NCI-H1105 treated with DMSO at 0.1 percent for 48 hours (cell line): ENCODE results near the gene KLHL5.
A peak's percentile ranks its signal among the peaks of the same experiment; 100 is the strongest.
"Not testable (repeated sequence)": the region's sequence is repeated elsewhere in the genome, so short reads cannot be mapped to it uniquely, and the experiment has no call there.

ENCODE experiments used
- DNase-seq: peaks from one replicate; lab custom pipeline; 2025; lab: John Stamatoyannopoulos, UW

The KLHL5 gene

DNA sequence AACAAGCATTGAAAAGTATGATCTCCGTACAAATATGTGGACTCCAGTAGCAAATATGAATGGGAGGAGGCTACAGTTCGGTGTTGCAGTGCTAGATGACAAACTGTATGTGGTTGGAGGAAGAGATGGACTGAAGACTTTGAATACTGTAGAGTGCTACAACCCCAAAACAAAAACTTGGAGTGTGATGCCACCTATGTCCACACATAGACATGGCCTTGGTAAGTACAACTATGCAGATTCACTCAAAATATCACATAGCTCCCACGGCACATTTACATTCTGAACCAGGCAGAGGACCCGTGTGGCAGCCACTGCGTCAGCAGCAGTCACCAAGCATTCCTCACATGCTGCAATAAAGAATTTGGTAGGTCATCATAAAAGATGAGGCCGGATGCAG, 41.3 kb downstream of the KLHL5 start:
- no peak for DNase-seq

DNA sequence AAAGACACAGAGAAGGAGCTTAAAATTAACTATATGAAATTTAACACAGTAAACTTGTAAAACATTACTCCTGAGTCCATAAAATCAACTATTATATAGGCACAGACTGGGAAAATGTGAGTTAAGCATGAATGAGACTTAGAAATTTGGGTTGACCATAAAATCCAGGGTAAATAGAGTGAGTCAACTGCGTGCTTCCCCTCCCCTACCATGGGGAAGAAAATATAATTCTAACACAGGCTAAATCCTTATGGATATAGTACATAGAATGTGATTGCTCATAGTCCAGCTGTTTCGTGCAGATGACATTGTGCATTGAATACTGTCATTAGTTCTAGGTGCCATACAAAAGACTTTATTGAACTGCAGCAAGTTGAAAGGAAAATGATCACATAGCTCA, 42.2 kb downstream of the KLHL5 start:
- no peak for DNase-seq

DNA sequence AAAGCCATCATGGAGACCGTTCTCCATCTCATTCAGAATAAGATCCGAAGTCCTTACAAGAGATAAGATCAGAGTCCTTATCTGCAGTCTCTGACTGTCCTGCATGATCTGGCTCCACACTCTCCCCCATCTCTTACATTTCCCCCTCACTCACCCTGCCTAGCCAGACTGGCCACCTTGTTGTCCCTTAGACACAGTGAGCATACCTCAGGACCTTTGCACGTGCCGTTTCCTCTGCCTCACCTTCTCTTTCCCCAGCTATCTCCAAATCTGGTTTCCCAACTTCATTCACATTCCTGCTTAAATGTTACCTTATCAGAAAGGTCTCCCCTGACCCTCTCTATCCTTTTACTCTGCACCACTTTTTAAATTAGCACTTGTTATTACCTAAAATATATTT, 44.0 kb downstream of the KLHL5 start:
- DNase-seq = no peak

DNA sequence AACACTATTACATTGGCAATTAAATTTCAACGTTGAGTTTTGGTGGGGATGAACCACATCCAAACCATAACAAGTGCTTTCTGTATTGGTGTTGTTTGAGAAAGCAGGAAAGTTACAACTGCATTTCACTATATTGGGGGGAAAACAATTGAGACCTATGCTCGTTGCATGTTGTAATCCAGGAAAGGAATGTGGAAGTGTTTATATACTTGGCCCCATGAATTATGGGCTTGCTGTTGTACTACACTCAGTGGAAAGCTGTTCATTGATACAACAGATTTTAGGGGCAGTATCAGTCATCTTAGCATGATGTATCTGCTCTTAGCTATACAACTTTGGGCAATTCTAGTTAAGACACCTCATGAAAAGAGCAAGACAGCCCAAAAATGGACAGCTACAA, 52.4 kb downstream of the KLHL5 start:
- no peak for DNase-seq

DNA sequence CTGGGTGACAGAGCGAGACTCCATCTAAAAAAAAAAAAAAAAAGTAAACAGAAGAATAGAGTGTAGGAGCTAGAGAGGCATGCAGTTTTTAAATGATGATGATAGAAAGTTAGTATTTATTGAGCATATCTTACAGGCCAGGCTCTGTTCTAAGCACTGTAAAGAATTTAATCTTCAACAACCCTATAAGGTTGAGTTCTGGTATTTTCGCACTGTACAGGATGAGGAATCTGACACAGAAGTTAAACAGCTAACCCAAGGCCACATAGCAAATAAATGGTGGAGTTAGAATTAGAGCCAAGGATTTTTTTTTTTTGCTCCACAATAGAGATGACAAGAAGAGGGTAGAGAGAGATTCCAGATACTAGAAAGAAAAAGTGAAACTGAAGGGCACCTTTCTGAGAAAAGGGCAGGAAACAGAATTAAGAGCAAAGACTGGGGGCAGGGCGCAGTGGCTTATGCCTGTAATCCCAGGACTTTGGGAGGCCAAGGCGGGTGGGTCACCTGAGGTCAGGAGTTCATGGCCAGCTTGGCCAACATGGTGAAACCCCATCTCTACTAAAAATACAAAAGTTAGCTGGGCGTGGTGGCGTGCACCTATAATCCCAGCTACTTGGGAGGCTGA, 56.1 kb downstream of the KLHL5 start:
- no peak for DNase-seq

DNA sequence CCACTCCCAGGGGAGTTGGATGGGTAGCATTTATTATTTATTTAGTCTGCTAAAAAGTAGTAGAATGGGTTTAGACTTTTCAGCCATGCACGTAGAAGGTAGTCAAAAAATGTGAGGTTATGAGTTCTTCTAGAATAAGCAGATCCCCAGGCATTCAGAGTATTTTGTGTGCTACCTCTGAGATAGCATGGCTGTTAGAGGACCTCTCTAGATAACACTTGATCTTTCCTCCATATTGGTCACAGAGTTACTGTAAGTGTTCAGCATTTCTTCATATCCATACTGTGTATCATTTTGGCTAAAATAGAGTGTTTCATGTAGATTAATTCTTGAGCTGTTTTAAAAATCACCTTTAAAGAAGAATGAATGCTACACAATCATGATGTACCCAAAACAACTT, 58.4 kb downstream of the KLHL5 start:
- DNase-seq = no peak

DNA sequence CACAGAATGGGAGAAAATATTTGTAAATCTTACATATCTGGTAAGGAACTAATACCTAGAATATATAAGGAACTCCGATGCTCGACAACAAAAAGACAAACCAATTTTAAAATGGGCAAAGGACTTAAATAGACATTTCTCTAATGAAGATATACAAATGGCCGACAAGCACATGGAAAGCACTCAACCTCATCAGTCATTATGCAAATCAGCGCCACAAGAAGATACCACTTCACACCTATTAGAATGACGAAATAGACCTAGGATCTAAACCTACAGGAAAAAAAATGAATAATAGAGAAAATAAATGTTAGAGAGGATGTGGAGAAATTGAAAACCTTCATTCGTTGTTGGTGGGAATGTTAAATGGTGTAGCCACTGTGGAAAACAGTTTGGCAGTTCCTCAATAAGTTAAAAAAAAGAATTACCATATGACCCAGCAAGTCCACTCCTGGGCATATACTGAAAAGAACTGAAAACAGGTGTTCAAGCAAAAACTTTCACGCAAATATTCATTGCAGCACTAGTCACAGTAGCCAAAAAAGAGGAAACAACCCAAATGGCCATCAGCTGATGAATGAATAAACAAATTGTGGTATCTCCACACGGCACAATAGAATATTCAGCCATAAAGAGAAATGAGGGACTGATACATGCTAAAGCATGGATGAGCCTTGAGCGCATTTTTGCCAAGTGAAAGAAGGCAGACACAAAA, 63.0 kb downstream of the KLHL5 start:
- no peak for DNase-seq

DNA sequence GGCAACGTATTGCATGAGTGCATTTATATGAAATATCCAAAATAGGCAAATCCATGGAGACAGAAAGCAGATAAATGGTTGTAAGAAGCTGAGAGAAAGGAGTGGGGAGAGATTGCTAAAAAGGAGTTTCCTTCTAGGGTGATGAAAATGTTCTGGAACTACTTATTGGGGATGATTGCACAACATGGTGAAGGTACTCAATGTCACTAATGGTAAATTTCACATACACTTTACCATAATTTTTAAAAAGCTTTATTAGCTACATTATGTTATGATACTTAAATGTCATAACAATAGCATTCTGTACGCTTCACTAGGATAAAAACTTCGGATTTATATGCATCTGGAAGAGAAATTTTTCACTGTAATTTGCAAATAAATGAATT, 63.6 kb downstream of the KLHL5 start:
- DNase-seq = no peak

DNA sequence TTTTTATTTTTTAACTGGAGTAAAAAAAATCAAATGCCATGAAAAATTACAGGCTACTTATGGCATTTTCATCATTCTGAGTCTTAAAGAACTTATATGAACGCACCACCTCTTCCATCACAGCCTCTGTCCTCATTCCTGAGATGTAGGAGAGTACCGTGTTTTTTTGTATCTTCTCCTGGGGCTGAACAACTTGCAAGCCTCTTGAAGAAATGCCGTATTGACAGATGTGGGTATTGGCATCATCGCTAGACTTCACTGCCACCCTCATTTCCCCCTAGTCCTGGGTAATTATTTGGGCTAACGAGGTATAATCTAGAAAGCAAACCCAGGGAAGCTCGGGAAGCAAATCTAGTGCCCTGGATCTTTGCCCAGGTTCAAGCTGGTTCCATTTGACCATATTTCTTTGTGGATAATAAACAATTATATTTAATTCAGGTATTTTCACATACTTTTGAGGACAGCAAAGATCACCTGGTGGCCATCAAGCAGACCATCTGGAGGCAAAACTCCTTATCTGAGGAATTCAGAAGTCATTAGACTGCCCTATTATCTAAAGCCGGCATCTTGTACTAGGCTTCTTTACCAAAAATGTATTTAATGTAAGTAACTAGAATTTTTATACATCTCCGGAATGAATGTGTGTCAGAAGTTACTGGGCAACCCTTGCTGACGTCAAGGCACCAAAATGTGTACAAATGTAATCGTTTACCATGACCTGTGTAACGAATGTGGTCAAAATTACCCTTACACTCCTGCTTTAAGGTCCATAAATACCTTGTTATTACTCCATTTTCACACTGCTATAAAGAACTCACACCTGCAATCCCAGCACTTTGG, 64.4 kb downstream of the KLHL5 start:
- no peak for DNase-seq

DNA sequence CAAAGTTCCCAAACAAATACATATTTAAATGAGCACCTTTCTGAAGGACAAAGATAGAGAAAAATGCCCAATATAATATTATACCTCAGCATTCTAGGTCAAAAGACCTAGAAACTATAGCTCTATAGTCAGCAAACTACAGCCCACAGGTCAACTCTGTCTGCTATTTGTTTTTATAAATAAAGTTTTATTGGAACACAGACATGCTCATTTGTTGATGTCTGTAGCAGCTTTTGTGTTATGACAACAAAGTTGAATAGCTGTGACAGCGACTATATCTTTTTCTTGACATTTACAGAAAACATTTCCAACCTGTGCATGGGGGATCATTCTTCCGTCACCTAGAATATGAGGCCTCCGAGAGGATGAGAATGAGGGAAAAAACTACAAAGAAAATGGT, 71.6 kb downstream of the KLHL5 start:
- DNase-seq = no peak

DNA sequence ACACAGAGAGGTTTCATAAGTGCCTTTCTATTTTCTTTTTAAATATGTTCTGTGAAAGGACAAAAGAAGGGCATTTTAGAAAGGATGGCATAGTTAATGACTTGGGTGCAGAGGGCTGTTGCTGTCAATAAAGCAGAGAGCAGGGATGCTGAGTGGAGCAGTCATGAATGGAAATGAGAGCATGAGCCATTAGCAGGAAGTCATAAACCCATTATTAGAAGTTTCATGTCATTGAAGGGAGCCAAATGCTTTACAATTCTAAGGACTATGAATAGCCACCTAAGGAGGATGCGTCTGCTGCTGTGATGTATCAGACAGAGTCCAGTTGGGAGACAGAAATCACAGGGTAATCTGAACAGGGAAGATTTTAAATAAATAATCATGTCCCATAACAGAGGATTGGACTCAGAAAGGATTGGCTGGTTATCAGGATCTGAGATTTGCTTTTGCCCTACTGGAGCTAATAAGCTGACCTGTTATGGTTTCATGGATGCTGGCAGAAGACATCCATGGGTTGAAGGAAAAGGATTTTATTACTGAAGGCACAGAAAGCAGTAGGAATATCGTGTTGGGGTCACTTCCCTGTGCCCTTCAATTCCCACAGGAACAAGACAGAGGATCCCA, 72.8 kb downstream of the KLHL5 start:
- DNase-seq = peak; percentile 56

DNA sequence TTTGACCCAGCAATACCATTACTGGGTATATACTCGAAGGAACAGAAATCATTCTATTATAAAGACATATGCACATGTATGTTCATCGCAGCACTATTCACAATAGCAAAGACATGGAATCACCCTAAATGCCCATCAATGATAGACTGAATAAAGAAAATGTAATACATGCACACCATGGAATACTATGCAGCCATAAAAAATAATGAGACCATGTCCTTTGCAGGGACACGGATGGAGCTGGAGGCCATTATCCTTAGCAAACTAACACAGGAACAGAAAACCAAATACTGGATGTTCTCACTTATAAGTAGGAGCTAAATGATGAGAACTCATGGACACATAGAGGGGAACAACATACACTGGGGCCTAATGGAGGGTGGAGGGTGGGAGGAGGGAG, 76.2 kb downstream of the KLHL5 start:
- DNase-seq = not testable (repeated sequence)

DNA sequence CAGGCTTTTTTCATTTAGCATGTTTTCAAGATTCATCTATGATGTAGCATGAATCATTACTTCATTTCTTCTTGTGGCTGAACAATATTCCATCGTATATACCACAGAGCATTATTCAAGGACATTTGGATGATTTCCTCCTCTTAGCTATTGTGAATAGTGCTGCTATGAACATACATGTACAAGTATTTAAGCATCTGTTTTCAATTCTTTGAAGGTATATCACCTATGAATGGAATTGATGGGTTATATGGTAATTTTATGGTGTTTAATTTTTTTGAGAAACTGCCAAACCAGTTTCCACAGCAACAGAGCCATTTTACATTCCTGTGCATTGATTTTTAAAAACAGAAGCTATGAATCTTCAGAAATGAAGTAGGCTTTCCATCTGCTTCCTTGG, 84.2 kb downstream of the KLHL5 start:
- no peak for DNase-seq

DNA sequence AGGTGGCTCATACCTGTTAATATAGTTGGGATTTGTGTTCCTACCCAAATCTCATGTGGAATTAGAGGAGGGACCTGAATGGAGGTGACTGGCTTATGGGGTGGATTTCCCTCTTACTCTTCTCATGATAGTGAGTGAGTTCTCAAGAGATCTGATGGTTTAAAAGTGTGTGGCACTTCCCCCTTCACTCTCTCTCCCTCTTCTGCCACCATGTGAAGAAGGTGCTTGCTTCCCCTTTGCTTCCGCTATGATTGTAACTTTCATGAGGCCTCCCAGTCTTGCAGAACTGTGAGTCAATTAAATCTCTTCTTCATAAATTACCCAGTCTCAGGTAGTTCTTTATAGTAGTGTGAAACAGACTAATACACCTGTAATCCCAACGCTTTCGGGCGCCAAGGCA, 92.0 kb downstream of the KLHL5 start:
- no peak for DNase-seq

DNA sequence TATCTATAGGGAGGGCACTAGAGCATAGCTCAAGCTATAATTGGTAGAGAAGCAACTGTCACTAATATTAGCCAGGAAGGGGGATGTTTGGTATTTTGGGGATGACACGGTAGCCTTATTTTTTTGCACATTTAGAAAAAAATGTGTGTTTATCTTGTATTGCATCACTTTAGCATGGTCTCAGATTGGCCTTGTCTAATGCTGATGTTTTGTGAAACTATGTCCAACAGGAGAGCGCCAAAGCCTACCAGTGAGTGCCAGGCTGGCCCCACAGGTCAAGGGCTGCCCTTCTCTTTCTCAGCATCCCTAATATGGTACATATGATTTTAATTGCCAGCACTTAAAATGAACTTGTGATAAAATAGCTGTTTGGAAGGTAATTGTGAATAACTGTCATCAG, 95.5 kb downstream of the KLHL5 start:
- no peak for DNase-seq

DNA sequence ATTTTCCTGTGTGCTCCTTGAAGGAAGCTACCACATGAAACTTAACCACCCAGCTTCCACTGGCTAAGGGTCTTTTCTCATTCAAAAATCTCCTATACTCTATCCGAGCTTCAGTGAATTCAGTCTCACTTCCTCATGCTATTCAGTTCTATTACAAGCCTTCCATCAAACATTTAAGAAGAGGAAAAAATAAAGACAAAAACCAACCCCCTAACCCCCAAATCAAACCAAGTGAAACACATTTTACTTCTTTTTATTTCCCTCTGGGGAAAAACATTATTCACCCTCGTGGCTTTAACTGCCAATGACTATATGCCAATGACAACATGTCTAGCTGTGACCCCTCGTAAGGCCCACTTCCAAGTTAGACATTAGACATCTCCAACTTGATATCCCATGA, 104.1 kb downstream of the KLHL5 start:
- DNase-seq = no peak

DNA sequence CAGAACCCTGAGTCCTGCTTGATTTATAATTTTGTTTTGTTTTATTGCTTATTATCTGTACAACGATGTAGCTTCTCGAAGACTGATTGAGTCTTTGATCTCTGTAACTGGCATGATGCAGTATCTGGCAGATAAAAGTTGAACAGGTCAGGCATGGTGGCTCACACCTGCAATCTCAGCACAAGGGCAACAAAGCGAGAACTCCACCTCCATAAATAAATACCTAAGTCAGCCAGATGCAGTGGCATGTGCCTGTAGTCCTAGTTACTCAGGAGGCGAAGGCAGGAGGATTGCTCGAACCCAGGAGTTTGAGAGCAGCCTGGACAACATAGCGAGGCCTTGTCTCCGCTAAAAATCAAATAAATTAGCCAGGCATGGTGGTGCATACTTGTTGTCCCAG, 104.6 kb downstream of the KLHL5 start:
- DNase-seq = no peak

DNA sequence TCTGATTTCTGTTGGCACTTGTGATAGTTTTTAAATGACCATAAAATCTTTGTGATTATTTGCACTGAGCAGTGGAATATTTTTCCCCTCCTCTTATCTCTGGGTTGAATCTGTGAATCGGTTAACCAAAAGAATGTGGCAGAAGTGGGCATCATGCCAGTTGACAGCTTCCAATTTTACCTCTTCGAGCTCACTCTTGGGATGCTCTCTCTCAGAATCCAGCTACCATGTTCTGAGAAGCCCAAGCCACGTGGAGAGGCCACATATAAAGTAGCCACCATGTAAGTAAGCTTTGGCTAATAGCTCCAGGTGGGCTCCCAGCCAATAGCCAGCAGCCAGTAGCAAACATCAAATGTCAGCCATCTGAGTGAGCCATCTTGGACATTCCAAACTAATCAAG, 107.4 kb downstream of the KLHL5 start:
- no peak for DNase-seq

DNA sequence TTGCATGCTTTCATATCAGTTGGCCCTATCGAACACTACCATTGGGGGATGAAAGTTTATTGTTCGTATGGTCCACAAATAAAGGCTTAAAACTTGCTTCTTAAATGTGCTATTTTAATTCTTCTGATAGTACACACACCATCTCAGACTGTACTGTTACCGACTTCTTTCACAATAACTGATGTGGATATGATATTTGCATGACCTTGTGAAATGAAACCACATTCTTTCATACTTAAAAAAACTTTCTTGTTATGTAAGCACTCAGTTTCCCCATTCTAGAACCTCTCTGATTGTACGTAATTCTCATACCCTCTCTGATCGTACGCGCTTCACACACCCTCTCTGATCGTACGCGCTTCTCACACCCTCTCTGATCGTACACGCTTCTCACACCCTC, 108.3 kb downstream of the KLHL5 start:
- DNase-seq = no peak
